ENCODE results near the gene HOXB4.

Gene HOXB4

DNA sequence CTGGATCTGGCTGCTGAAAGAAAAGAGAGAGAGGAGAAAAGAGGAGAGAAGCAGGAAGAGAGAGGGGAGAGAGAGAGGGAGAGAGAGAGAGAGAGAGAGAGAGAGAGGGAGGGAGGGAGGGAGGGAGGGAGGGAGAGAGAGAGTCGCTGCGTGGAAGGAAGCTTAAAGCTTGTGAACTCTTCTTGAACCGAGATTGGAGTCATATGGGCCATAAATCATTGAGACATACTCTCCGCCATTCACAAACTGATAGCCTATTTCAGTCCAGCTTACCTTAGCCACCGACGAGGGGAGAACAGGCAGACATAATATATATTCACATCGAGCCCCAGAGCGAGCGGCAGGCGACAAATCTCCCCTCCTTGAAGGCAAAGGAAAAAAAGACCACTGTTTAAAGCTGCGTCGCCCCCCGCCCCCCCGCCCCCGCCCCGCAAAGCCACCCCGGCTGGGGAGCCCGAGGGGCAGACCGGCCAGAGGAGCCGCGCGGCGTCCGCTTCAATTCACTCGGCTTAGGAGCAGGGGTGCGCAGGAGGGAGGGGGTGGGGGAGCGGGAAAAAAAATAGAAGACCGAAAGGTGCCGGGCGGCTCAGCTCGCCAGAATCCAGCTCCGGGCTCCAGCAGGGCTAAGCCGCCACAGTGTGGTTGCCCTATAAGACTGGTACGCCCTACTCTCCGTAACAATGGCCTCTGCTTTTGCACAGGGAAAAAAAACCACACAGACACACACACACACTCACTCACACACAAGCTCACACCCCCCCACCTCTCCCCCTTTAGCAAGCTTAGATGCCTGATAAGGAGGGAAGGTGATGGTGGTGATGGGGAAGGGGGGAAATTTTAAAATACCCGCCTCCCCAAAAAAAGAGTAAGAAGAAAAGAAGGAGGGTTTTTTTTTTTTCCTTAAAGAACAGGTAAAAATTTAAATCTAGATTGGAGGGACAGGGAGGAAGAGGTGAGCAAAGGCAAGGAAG, 22.6 kb downstream of the HOXB4 start:
- Histone ChIP-seq H3K36me3 (ENCODE audit: control insufficient read depth, insufficient read depth, low read length) (no peaks in the 10 kb centered on the region), H3K9me3 (ENCODE audit: control insufficient read depth, low read length) (no peaks in the 10 kb centered on the region), H3K27me3 (ENCODE audit: control insufficient read depth, insufficient read depth, low read length, poor library complexity, severe bottlenecking) (peaks cover 100% of the 10 kb centered on the region), H3K27ac (ENCODE audit: insufficient read depth, low read depth, low read length, poor library complexity, severe bottlenecking) (no peak overlapping the region), H3K4me3 (ENCODE audit: insufficient read depth, low read depth, low read length) (no peak overlapping the region), H3K4me1 (ENCODE audit: control insufficient read depth, insufficient read depth, low read length) (no peaks in the 10 kb centered on the region)
- WGBS, 2 experiments = 2% methylated on average over 36 of the region's 36 CpGs

- no peak overlapping the region for H3K4me3 ChIP-seq (ENCODE audit: insufficient read depth, low read depth, low read length)
- WGBS, 2 experiments = 2 to 3% methylated on average over 44 of the region's 44 CpGs
- no peaks in the 10 kb centered on the region for H3K4me1 ChIP-seq (ENCODE audit: control insufficient read depth, insufficient read depth, low read length)
- no peak overlapping the region for H3K27ac ChIP-seq (ENCODE audit: insufficient read depth, low read depth, low read length, poor library complexity, severe bottlenecking)
- H3K9me3 ChIP-seq (ENCODE audit: control insufficient read depth, low read length) = no peaks in the 10 kb centered on the region
- H3K27me3 ChIP-seq (ENCODE audit: control insufficient read depth, insufficient read depth, low read length, poor library complexity, severe bottlenecking) = peaks cover 100% of the 10 kb centered on the region
- H3K36me3 ChIP-seq (ENCODE audit: control insufficient read depth, insufficient read depth, low read length) = no peaks in the 10 kb centered on the region
These were observed 23.5 kb downstream of the HOXB4 start for GRCh38 chr17:48554412-48555257.

- H3K4me1 ChIP-seq (ENCODE audit: control insufficient read depth, insufficient read depth, low read length) = no peaks in the 10 kb centered on the region
- H3K27me3 ChIP-seq (ENCODE audit: control insufficient read depth, insufficient read depth, low read length, poor library complexity, severe bottlenecking) = peaks cover 100% of the 10 kb centered on the region
- H3K4me3 ChIP-seq (ENCODE audit: insufficient read depth, low read depth, low read length) = no peak overlapping the region
- WGBS, 2 experiments = 25 to 28% methylated on average over 1 of the region's 1 CpG
- H3K9me3 ChIP-seq (ENCODE audit: control insufficient read depth, low read length) = no peaks in the 10 kb centered on the region
- H3K27ac ChIP-seq (ENCODE audit: insufficient read depth, low read depth, low read length, poor library complexity, severe bottlenecking) = no peak overlapping the region
- H3K36me3 ChIP-seq (ENCODE audit: control insufficient read depth, insufficient read depth, low read length) = no peaks in the 10 kb centered on the region
These were observed 24.3 kb downstream of the HOXB4 start for GRCh38 chr17:48553826-48554225.

GRCh38 chr17:48553190-48553547, 25.0 kb downstream of the HOXB4 start:
- peak overlapping the region; percentile 18 for H3K27ac ChIP-seq (ENCODE audit: insufficient read depth, low read depth, low read length, poor library complexity, severe bottlenecking)
- H3K27me3 ChIP-seq (ENCODE audit: control insufficient read depth, insufficient read depth, low read length, poor library complexity, severe bottlenecking) = peaks cover 100% of the 10 kb centered on the region
- H3K36me3 ChIP-seq (ENCODE audit: control insufficient read depth, insufficient read depth, low read length) = no peaks in the 10 kb centered on the region
- H3K4me3 ChIP-seq (ENCODE audit: insufficient read depth, low read depth, low read length) = no peak overlapping the region
- 8 to 19% methylated on average over 5 of the region's 5 CpGs for WGBS, 2 experiments
- no peaks in the 10 kb centered on the region for H3K9me3 ChIP-seq (ENCODE audit: control insufficient read depth, low read length)
- H3K4me1 ChIP-seq (ENCODE audit: control insufficient read depth, insufficient read depth, low read length) = no peaks in the 10 kb centered on the region

GRCh38 chr17:48552466-48553189, 25.5 kb downstream of the HOXB4 start:
- WGBS, 2 experiments = 1% methylated on average over 6 of the region's 11 CpGs
- H3K27ac ChIP-seq (ENCODE audit: insufficient read depth, low read depth, low read length, poor library complexity, severe bottlenecking) = peak overlapping the region; percentile 18
- no peak overlapping the region for H3K4me3 ChIP-seq (ENCODE audit: insufficient read depth, low read depth, low read length)
- no peaks in the 10 kb centered on the region for H3K4me1 ChIP-seq (ENCODE audit: control insufficient read depth, insufficient read depth, low read length)
- H3K27me3 ChIP-seq (ENCODE audit: control insufficient read depth, insufficient read depth, low read length, poor library complexity, severe bottlenecking) = peaks cover 100% of the 10 kb centered on the region
- H3K9me3 ChIP-seq (ENCODE audit: control insufficient read depth, low read length) = no peaks in the 10 kb centered on the region
- no peaks in the 10 kb centered on the region for H3K36me3 ChIP-seq (ENCODE audit: control insufficient read depth, insufficient read depth, low read length)

DNA sequence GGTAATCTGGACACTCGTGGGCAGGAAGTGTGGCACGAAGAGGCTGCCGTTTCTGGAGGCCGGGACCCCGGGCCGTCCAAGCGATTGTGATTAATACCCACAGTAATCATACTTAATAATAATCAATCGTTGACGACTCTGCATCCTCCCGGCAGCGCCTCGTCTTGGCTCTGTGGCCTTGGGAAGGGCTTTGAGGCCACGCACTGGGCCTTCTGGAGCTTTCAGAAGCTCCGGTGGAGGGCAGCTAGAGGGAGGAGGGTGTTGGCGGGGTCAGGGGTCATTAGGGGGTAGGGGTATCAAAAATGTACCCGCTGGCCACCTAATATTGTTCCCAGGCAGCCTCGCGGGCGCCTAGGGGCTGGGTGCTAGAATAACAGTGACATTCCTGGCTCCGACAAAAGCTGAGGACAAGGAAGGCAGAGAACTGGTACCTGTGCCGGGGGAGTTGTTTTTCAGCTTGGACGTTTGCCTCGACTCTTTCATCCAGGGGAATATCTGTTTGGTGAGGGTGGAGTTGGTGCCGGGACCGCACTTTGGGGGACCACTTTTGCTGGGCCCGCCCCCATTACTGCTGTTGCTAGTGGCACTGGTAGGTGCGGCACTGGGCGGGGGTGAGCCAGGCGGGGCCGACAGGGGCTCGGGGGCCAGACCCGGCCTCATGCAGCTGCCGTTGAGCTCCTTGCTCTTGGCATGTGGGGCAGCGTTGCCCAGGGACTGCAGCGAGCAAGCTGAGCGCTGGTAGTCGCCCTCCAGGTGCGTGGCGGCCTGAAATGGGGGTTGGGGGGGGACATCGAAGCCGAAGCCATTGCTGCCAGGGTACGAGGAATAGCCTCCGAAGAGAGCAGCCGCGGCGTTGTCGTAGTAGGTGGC, 26.3 kb downstream of the HOXB4 start:
- no peaks in the 10 kb centered on the region for H3K9me3 ChIP-seq (ENCODE audit: control insufficient read depth, low read length)
- no peak overlapping the region for H3K27ac ChIP-seq (ENCODE audit: insufficient read depth, low read depth, low read length, poor library complexity, severe bottlenecking)
- H3K27me3 ChIP-seq (ENCODE audit: control insufficient read depth, insufficient read depth, low read length, poor library complexity, severe bottlenecking) = peaks cover 100% of the 10 kb centered on the region
- H3K4me1 ChIP-seq (ENCODE audit: control insufficient read depth, insufficient read depth, low read length) = no peaks in the 10 kb centered on the region
- H3K36me3 ChIP-seq (ENCODE audit: control insufficient read depth, insufficient read depth, low read length) = no peaks in the 10 kb centered on the region
- WGBS, 2 experiments = 4 to 7% methylated on average over 47 of the region's 47 CpGs
- no peak overlapping the region for H3K4me3 ChIP-seq (ENCODE audit: insufficient read depth, low read depth, low read length)

DNA sequence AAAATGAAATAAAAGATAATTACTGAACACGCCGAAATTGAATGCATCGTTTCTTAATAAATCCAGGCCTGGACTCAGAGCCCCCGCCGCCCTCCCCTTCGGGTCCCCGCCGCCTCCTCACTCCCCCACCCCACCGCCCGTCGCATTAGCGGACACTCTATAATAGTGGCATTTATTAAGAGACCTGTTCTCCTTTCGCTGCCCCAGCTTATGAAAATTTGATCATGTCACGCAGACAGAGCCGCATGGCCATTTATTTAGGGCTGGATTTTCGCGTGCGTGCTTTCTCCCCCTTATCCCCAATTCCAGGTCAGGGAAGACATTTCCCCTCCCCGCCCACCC, 27.0 kb downstream of the HOXB4 start:
- H3K4me1 ChIP-seq (ENCODE audit: control insufficient read depth, insufficient read depth, low read length) = peaks cover 5% of the 10 kb centered on the region
- H3K36me3 ChIP-seq (ENCODE audit: control insufficient read depth, insufficient read depth, low read length) = no peaks in the 10 kb centered on the region
- no peak overlapping the region for H3K4me3 ChIP-seq (ENCODE audit: insufficient read depth, low read depth, low read length)
- peaks cover 100% of the 10 kb centered on the region for H3K27me3 ChIP-seq (ENCODE audit: control insufficient read depth, insufficient read depth, low read length, poor library complexity, severe bottlenecking)
- H3K27ac ChIP-seq (ENCODE audit: insufficient read depth, low read depth, low read length, poor library complexity, severe bottlenecking) = no peak overlapping the region
- 6 to 10% methylated on average over 17 to 19 of the region's 19 CpGs for WGBS, 2 experiments
- H3K9me3 ChIP-seq (ENCODE audit: control insufficient read depth, low read length) = no peaks in the 10 kb centered on the region

DNA sequence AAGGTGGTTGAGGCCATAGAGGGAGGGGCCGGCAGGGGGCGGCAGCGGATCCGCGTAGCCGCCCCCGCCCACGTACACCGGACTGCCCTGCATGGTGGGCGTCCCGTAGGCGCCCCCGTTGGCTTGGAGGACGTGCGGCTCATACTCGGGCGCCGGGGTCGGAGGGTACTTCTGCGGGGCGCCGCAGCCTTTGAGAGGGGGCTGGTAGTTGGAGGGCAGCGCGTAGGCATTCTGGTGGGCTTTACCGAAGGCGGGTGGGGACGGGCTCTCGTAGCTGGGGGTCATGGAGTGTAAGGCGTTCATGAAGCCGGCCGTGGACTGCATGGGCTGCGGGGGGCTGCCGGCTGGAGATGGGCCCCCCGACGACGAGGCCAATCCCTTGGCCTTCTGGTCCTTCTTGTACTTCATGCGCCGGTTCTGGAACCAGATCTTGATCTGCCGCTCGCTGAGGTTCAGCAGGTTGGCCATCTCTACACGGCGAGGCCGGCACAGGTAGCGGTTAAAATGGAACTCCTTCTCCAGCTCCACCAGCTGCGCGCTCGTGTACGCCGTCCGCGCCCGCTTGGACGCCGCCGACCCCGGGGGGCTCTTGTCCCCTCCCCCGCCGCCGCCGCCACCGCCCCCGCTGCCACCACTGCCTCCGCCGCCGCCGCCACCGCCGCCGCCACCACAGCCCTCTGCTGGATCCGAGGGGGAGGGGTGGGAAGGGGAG, 27.5 kb downstream of the HOXB4 start:
- H3K27ac ChIP-seq (ENCODE audit: insufficient read depth, low read depth, low read length, poor library complexity, severe bottlenecking) = no peak overlapping the region
- no peaks in the 10 kb centered on the region for H3K9me3 ChIP-seq (ENCODE audit: control insufficient read depth, low read length)
- H3K36me3 ChIP-seq (ENCODE audit: control insufficient read depth, insufficient read depth, low read length) = no peaks in the 10 kb centered on the region
- WGBS, 2 experiments = 2 to 3% methylated on average over 70 of the region's 70 CpGs
- H3K27me3 ChIP-seq (ENCODE audit: control insufficient read depth, insufficient read depth, low read length, poor library complexity, severe bottlenecking) = peaks cover 100% of the 10 kb centered on the region
- H3K4me3 ChIP-seq (ENCODE audit: insufficient read depth, low read depth, low read length) = peak overlapping the region; percentile 14
- H3K4me1 ChIP-seq (ENCODE audit: control insufficient read depth, insufficient read depth, low read length) = peaks cover 7% of the 10 kb centered on the region

DNA sequence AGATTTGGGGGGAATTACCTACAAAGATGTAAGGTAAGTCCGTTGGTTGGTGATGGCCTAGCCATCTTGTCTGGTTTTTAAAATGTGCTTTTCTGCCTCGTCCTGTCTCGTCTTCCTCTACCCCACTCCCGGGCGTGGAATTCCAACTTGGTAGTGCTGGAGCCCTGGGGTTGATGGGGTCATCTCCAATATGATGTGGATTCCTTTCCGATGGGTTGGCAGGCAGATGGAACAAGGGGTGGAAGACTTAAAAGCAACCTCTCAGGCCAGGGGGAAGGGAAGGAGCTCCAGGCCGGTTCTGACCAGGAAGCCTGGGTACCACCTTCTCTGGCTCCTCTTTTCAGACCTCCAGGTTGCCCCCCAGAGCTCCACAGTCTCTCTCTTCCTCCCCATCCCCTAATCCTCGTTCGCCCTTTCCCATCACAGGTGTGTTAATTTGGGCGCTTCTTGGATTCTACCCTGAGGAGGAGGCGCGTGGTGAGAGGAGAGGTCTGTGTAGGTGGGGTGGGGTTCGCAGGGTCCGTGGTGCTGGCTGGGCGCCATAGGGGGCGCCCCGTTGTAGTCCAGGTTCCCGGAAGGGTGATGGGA, 28.1 kb downstream of the HOXB4 start:
- H3K4me3 ChIP-seq (ENCODE audit: insufficient read depth, low read depth, low read length) = no peak overlapping the region
- no peak overlapping the region for H3K27ac ChIP-seq (ENCODE audit: insufficient read depth, low read depth, low read length, poor library complexity, severe bottlenecking)
- peaks cover 7% of the 10 kb centered on the region for H3K4me1 ChIP-seq (ENCODE audit: control insufficient read depth, insufficient read depth, low read length)
- peaks cover 100% of the 10 kb centered on the region for H3K27me3 ChIP-seq (ENCODE audit: control insufficient read depth, insufficient read depth, low read length, poor library complexity, severe bottlenecking)
- H3K9me3 ChIP-seq (ENCODE audit: control insufficient read depth, low read length) = no peaks in the 10 kb centered on the region
- WGBS, 2 experiments = 10 to 16% methylated on average over 18 of the region's 18 CpGs
- no peaks in the 10 kb centered on the region for H3K36me3 ChIP-seq (ENCODE audit: control insufficient read depth, insufficient read depth, low read length)

Data from ectodermal cell (in vitro differentiated cells).